ENCODE data around the gene PCNX3. TPM values are rescaled to one million over a fixed set of nuclear protein-coding genes. Genes with fewer than 3 reads are reported as not detected.

PCNX3 gene
- total RNA-seq, 1 experiment from 2014 or later = 50.4 TPM

GRCh38 chr11:65619281-65619928 is 3.8 kb downstream of the PCNX3 start:
- H2AFZ ChIP-seq (ENCODE audit: low read depth, low read length, poor library complexity, severe bottlenecking) = no peak overlapping the region
- H3K4me3 ChIP-seq (replicated peaks in 1 of 2; ENCODE audit: low read depth in 1 of 2, low read length in 2 of 2) = no peak overlapping the region
- H3K36me3 ChIP-seq (ENCODE audit: control insufficient read depth in 1 of 2, insufficient read depth in 2 of 2, low read length in 2 of 2) = peaks cover 20 to 24% of the 10 kb centered on the region in 2 experiments; a peak in 3 of 4 replicates
- CTCF ChIA-PET = no interaction called here
- no peak overlapping the region for H3K9ac ChIP-seq (ENCODE audit: low read length)
- DNase-seq (ENCODE audit: low read depth, low spot score) (no peak), ATAC-seq (no peak)
- no peaks in the 10 kb centered on the region for H3K9me3 ChIP-seq (ENCODE audit: control insufficient read depth in 1 of 2, insufficient read depth in 1 of 2, low read depth in 1 of 2, low read length in 2 of 2)
- RAD21 ChIA-PET (ENCODE audit: low non-redundant PET in 1 of 2, low total read pairs in 2 of 2, uncharacterized antibody in 2 of 2, unreplicated experiment in 2 of 2) = no interaction called here
- no peaks in the 10 kb centered on the region for H3K27me3 ChIP-seq (ENCODE audit: insufficient read depth, low read length)
- peaks cover 4 to 11% of the 10 kb centered on the region in 2 experiments for H3K4me1 ChIP-seq (ENCODE audit: control insufficient read depth in 1 of 2, insufficient read depth in 2 of 2, low read length in 2 of 2)
- intact Hi-C loops (cut with micrococcal nuclease) = no loop called here
- POLR2A ChIA-PET = no interaction called here
- H3K9me2 ChIP-seq (ENCODE audit: insufficient read depth) = no peaks in the 10 kb centered on the region
- H3K4me2 ChIP-seq (ENCODE audit: low read length) = no peak overlapping the region
- TF ChIP-seq EGR1 (IDR thresholded peaks at IDR 0.05; ENCODE audit: low read depth) (no peak), POLR2A (IDR thresholded peaks at IDR 0.05; ENCODE audit: borderline replicate concordance, extremely low read depth, insufficient read depth, insufficient read length) (no peak), JUND (IDR thresholded peaks at IDR 0.05) (no peak), SIN3A (IDR thresholded peaks at IDR 0.05; ENCODE audit: low read depth) (no peak), ATF3 (IDR thresholded peaks at IDR 0.05) (no peak), RAD21 (IDR thresholded peaks at IDR 0.05; ENCODE audit: low read depth) (no peak), CEBPB (IDR thresholded peaks at IDR 0.05; ENCODE audit: low read depth) (no peak), CTCF (IDR thresholded peaks at IDR 0.05 in 2 of 3, conservative IDR thresholded peaks at IDR 0.05 in 1 of 3; ENCODE audit: borderline replicate concordance in 1 of 3, insufficient read depth in 1 of 3, low read depth in 2 of 3, low read length in 2 of 3) (no peak), FOSL1 (IDR thresholded peaks at IDR 0.05; ENCODE audit: low read depth) (no peak), ZFX (IDR thresholded peaks at IDR 0.05) (no peak), MAX (IDR thresholded peaks at IDR 0.05) (no peak)
- H4K20me1 ChIP-seq (ENCODE audit: insufficient read depth) = no peaks in the 10 kb centered on the region
- H3K79me2 ChIP-seq (ENCODE audit: insufficient read depth, low read length) = peaks cover 35% of the 10 kb centered on the region
- H3K27ac ChIP-seq (ENCODE audit: low read depth, low read length) = no peak overlapping the region
- no TSS peak for BruUV-seq (replicated peaks)

Data from HCT116 (cell line).